MV-4-11 (cell line): ENCODE measurements around the gene PIPOX.

Experiments
- DNase-seq: peaks from one replicate; lab custom pipeline; 2025; lab: John Stamatoyannopoulos, UW

The PIPOX gene

GRCh38 chr17:29048440-29049368 lies 5.8 kb downstream of the PIPOX start:
- DNase-seq, result no peak

DNA sequence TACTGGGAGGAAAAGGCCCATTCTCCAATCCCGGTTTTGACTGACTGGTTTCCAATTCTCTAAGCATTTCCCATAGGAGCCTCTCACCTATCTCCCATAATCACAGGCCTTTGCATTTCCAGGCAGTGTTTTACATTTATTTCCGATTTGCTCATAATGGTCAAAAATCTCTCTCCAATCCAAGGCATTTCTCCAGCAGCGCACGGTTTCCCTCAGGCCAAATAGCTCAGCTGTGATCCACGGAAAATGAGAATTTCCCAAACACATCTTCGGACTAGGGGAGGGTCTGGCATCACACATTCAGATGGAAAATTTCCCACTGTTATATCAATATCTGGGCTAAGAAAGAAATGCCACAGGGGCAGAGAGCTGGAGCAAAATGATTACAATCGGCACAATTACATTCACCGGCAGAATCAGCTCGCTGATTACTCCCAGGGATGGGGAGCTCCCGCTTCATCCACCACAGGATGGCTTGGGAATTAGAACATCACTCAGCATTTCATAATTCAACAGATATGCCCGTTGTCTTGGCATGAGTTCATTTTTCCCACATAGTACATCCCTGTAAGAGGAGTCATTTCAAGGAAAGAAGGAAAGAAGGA lies 6.7 kb downstream of the PIPOX start:
- no peak for DNase-seq

- no peak for DNase-seq
These were observed 7.2 kb downstream of the PIPOX start for GRCh38 chr17:29050176-29050575.

- DNase-seq, result no peak
These were observed 8.3 kb downstream of the PIPOX start for GRCh38 chr17:29051194-29051593.

DNA sequence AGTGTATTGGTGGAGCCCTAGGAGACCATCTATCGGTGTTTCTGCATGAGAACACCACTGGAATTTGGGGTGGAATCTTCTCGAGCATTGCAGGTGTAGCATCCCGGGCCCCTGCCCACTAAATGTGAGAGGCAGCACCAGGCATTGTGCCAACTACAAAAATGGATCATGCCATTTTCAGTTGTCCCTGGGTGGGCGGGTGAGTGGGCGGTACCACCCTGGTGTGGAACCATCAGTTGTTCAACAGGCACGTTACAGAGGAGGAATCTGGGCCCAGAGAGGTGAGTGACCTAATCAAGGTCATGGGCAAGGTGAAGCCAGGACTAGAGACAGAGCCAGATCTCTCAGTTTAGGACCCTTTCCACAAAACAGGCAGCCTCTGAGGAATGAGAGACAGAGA lies 8.8 kb downstream of the PIPOX start:
- no peak for DNase-seq

DNA sequence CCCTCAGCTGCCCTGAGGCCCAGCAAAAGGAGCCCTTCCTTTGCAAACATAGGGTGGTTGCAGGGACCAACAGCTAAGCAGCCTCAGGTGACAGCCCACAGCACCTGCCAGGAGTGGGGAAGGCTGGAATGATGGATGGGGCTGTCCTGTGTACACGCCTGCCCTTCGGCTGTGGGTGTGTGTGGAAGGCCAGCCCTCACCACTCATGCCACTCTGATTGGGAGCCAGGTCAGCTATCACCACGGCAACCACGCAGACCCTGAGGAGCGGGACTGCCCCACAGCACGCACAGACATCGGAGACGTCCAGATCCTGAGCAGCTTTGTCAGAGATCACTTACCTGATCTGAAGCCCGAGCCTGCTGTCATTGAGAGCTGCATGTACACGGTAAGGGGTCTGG lies 11.9 kb downstream of the PIPOX start:
- DNase-seq, result no peak

DNA sequence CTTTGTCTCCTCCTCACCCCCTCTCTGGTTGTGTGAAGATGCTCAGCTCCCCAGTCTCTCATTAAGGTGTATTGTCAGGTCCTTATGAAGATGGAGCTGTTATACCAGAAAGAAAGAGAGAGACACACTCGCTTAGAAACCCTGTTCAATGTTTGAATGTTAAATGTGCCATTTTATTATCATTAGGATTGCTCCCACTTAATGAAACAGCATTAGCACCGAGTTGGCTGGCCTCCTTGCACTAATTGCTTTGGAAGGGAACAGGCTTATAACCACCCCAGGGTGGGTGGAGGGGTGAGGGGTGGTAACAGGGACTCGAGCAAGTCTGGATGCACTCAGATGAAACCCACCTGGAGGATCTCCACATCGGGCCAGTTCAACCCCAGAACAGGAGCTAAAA lies 14.4 kb downstream of the PIPOX start:
- no peak for DNase-seq

GRCh38 chr17:29058391-29058790 lies 15.4 kb downstream of the PIPOX start:
- DNase-seq, result peak; percentile 16

DNA sequence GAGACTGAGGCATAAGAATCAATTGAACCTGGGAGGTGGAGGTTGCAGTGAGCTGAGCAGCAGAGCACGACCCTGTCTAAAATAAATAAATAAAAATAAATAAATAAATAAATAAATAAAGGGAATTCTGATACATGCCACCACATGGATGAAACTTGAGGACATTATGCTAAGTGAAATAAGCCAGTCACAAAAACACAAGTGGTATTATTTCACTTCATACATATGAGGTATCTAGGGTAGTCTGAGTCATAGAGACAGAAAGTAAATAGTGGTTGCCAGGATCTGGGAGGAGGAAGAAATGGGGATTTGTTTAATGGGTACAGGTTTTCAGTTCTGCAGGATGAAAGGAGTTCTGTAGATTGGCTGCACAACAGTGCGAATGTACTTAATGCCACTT lies 16.3 kb downstream of the PIPOX start:
- peak; percentile 67 for DNase-seq

DNA sequence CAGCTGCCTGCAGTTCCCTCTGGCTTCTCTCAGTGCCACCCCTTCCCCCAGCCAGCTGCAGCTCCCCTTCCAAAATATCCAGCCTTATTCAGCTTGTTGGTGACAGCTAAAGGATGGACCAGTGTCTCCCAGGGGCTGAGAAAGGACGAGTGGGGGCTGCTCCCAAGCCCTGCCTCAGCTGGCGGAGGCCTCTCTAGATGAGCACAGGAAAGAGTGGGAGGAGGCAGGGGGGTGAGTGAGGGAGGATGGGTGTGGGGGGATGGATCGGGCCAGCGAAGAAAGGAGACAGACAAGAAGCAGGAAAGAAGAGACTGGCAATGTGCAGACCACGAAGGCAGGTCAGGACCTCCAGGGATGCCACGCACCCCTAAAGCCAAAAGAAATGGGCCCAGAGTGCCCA lies 17.5 kb downstream of the PIPOX start:
- no peak for DNase-seq

GRCh38 chr17:29061036-29061435 lies 18.1 kb downstream of the PIPOX start:
- no peak for DNase-seq

DNA sequence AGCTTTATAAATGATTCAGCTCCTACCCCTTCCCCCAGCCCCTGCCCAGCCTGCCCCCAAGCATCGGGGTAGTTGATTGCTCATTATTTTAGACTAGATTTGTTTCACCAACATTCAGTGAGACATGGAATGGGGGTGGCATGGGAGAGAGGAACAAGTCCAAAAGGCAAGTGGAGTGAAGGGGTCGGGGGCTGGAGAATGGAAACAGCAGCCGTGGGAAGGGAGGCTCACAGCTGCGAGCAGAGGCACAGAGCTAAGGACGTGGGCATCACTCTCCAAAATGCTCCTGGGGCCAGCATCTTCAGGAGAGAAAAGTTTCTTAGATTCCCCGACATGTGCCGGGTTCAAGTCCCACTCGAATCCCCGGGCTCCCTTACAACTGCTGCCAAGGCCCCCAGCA lies 19.3 kb downstream of the PIPOX start:
- DNase-seq, result no peak

DNA sequence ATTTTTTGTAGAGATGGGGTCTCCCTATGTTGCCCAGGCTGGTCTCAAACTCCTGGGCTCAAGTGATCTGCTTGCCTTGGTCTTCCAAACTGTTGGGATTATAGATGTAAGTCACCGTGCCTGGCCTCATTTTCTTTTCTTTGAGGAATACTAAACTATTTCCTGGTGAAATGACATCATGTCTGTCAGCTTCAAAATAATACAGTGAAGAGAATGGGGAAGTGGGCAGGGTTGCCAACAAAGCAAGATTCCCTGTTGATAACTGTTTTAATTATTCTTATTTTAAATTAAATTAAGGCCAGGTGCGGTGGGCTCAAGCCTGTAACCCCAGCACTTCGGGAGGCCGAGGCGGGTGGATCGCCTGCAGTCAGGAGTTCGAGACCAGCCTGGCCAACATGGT lies 21.1 kb downstream of the PIPOX start:
- peak; percentile 44 for DNase-seq

GRCh38 chr17:29066047-29066446 lies 23.1 kb downstream of the PIPOX start:
- no peak for DNase-seq

GRCh38 chr17:29066606-29067005 lies 23.7 kb downstream of the PIPOX start:
- DNase-seq, result no peak

DNA sequence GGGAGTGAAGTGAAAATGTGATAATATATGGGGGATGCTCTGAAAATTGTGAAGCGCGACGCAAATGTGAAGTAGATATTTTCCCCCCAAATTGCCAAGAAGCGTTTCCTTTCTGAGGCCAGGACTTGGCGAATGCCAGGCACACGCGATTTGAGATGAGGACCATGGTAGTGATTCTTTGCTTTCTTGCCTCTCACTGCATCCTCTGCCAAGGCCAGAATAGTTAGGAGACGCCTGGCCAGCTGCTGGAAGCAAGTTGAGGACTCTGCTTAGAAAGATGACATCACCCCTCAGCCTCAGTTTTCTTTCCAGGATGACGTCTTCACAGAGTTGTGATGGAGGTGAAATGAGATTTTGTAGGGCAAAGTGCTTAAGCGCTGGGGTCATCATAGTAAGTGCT lies 25.9 kb downstream of the PIPOX start:
- no peak for DNase-seq

GRCh38 chr17:29069526-29070041 lies 26.6 kb downstream of the PIPOX start:
- peak; percentile 98 for DNase-seq

DNA sequence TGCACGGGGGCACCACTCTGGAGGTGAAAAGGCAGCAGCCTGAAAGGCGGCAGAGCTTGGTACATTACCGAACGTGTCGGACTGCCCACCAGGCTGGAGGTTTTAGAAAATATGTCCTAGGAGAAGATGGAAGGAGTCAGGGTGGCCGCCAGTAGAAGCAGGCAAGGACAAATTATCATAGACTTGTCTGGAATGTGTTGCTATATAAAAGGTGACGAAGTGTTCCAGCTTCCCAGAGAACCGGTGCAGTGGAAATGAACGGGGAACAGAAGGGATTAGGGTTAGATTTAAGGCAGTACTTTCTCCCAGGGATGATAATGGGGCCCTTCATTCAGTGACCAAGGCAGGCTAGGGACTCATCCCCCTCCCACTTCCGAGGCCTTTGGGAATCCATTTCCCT lies 27.4 kb downstream of the PIPOX start:
- no peak for DNase-seq

DNA sequence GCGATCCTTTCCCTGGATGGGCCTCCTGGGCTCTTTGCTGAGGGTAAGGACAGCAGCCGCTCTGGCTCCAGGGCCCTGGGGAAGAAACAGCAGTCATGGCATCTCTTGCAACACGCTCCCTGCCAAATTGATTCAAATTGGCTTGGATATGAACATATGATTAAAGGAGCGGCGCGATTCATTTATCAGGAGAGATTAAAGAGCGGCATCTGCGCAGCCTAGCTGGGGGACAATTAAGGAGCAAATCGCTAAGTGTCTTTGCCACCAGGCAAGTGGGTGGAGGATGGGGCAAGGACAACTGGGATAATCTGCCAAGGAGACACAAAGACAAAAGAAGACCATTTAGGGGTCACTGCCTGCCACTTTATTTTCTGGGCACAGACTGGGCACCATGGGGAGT lies 27.8 kb downstream of the PIPOX start:
- no peak for DNase-seq

GRCh38 chr17:29071303-29071702 lies 28.4 kb downstream of the PIPOX start:
- DNase-seq, result no peak

DNA sequence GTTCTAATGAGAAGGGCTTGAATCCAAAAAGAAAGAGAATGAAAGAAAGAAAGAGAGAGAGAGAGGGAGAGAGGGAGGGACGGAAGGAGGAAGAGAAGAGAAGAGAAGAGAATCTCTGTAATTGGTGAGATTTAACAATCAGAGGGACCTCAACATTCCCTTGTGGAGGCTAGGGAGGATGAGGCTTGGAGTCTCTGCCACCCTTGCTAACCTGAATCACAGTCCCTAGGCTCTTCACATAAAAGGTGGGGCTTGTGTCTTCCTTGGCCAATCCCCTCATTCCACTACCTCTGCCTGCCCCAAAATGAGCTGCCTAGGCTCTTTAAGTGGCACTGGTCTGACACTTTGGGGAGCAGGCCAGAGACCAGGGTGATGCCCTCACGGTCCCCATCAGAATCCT lies 30.1 kb downstream of the PIPOX start:
- no peak for DNase-seq

GRCh38 chr17:29073520-29073919 lies 30.6 kb downstream of the PIPOX start:
- DNase-seq, result no peak

- DNase-seq, result no peak
These were observed 31.5 kb downstream of the PIPOX start for GRCh38 chr17:29074488-29074887.
